Femur (tissue), 1 donor: Measurements from ENCODE around the gene HTRA1.

Source experiments
- DNase-seq: peaks from one replicate; pipeline ENCODE4 v3.0.0-alpha.2; 2017

HTRA1 gene

GRCh38 chr10:122524811-122525210 lies 63.5 kb downstream of the HTRA1 start:
- no peak for DNase-seq

- DNase-seq: no peak
Observed at GRCh38 chr10:122525788-122526187, 64.4 kb downstream of the HTRA1 start.

GRCh38 chr10:122526892-122527291 lies 65.5 kb downstream of the HTRA1 start:
- no peak for DNase-seq

- peak; percentile 57 for DNase-seq
Observed at GRCh38 chr10:122530177-122530576, 68.8 kb downstream of the HTRA1 start.

GRCh38 chr10:122531261-122531660 lies 69.9 kb downstream of the HTRA1 start:
- no peak for DNase-seq

GRCh38 chr10:122531939-122532338 lies 70.6 kb downstream of the HTRA1 start:
- DNase-seq: no peak

- no peak for DNase-seq
Observed at GRCh38 chr10:122532601-122533296, 71.4 kb downstream of the HTRA1 start.

GRCh38 chr10:122537545-122537944 lies 76.2 kb downstream of the HTRA1 start:
- DNase-seq: no peak

- DNase-seq: no peak
Observed at GRCh38 chr10:122541541-122542002, 80.2 kb downstream of the HTRA1 start.

GRCh38 chr10:122543676-122544445 lies 82.5 kb downstream of the HTRA1 start:
- no peak for DNase-seq

GRCh38 chr10:122544493-122544892 lies 83.1 kb downstream of the HTRA1 start:
- no peak for DNase-seq

- DNase-seq: no peak
Observed at GRCh38 chr10:122546242-122546641, 84.9 kb downstream of the HTRA1 start.

- DNase-seq: no peak
Observed at GRCh38 chr10:122548407-122549085, 87.2 kb downstream of the HTRA1 start.

GRCh38 chr10:122549636-122550035 lies 88.3 kb downstream of the HTRA1 start:
- DNase-seq: no peak

GRCh38 chr10:122550427-122550826 lies 89.1 kb downstream of the HTRA1 start:
- DNase-seq: no peak

- DNase-seq: no peak
Observed at GRCh38 chr10:122550983-122551382, 89.6 kb downstream of the HTRA1 start.

GRCh38 chr10:122551450-122551849 lies 90.1 kb downstream of the HTRA1 start:
- DNase-seq: no peak

GRCh38 chr10:122553341-122553740 lies 92.0 kb downstream of the HTRA1 start:
- no peak for DNase-seq

GRCh38 chr10:122554131-122555036 lies 93.0 kb downstream of the HTRA1 start:
- no peak for DNase-seq

- no peak for DNase-seq
Observed at GRCh38 chr10:122555442-122555841, 94.1 kb downstream of the HTRA1 start.

GRCh38 chr10:122557516-122557915 lies 96.2 kb downstream of the HTRA1 start:
- DNase-seq: no peak

- DNase-seq: no peak
Observed at GRCh38 chr10:122558452-122558851, 97.1 kb downstream of the HTRA1 start.

GRCh38 chr10:122559228-122559627 lies 97.9 kb downstream of the HTRA1 start:
- DNase-seq: no peak
